Colonic mucosa (tissue), 4 donors: ENCODE data around the gene KIF22. TPM values are rescaled to one million over a fixed set of nuclear protein-coding genes. Genes with fewer than 3 reads are reported as not detected.

Experiments
- DNase-seq: peaks from one replicate; pipeline ENCODE4 v3.0.0-alpha.2; 2020
- H3K27ac ChIP-seq: fragments of 200-600 bp; one replicate; pipeline ENCODE4 v1.8.0; 2021
- H3K27me3 ChIP-seq: fragments of 200-600 bp; one replicate; pipeline ENCODE4 v1.8.0; 2021
- H3K36me3 ChIP-seq: fragments of 200-600 bp; one replicate; pipeline ENCODE4 v1.8.0; 2021
- H3K4me1 ChIP-seq: fragments of 200-600 bp; one replicate; pipeline ENCODE4 v1.8.0; 2021; ENCODE audit warnings: mild to moderate bottlenecking
- H3K4me3 ChIP-seq: fragments of 200-600 bp; one replicate; pipeline ENCODE4 v1.8.0; 2021
- H3K9ac ChIP-seq, 2 donors: one replicate each; pipeline ENCODE4 v1.7.0; 2013; ENCODE audit warnings: control low read depth in 2 of 2, low read depth in 2 of 2, low read length in 2 of 2
- H3K9me3 ChIP-seq: fragments of 200-600 bp; one replicate; pipeline ENCODE4 v1.8.0; 2021
- CTCF ChIP-seq: fragments of 200-600 bp; IDR thresholded peaks from one replicate; pipeline ENCODE4 v1.8.0; 2022; ENCODE audit warnings: antibody characterized with exemption, mild to moderate bottlenecking
- intact Hi-C: fragments of 100-400 bp; cut with DNase I; formaldehyde crosslinking; loops from one replicate; pipeline ENCODE4 v1.14.1; 2022
- total RNA-seq, 2 donors: library from RNA; stranded (reverse); fragmentation: NEBNext Ultra II Directional in 1 of 2; extraction: Animal tissue kit (Norgen Biotek cat#: 25700) in 1 of 2; gene quantifications; one replicate each; pipeline ENCODE4 v1.2.1, GENCODE V29; 2021
- donor health status: healthy.
- donor health status: DM: no; HTN: no; CAD: no.
- donor health status: DM: no; HTN: no; CAD: no.

KIF22 gene
- total RNA-seq, 2 donors from 2014 or later, result 60.7 to 150 TPM

DNA sequence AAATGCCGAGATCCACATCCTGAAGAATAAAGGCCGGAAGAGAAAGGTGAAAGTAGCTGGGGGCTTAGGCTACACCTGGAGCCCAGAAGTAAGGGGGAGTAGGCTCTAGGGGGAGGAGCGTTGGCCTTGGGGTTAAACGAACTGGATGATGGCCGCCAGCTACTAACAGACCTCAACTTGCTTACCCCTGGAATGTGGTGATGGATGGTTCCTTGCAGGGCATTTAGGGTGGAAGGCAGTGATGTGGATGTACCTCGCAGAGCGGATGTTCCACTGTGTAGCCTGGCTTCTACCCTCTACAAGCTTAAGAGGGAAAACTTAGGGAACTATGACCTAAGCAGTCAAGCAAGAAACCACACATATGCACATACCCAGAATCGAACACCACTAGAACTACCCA is 13.5 kb downstream of the KIF22 start:
- Histone ChIP-seq H3K4me3 (no peak overlapping the region), H3K9ac (no peak overlapping the region), H3K4me1 (peaks cover 5% of the 10 kb centered on the region), H3K36me3 (no peaks in the 10 kb centered on the region), H3K9me3 (no peaks in the 10 kb centered on the region), H3K27me3 (no peaks in the 10 kb centered on the region), H3K27ac (peak overlapping the region; percentile 98)
- DNase-seq, result no peak
- TF ChIP-seq CTCF, result no peak
- intact Hi-C loops, result no loop called here

DNA sequence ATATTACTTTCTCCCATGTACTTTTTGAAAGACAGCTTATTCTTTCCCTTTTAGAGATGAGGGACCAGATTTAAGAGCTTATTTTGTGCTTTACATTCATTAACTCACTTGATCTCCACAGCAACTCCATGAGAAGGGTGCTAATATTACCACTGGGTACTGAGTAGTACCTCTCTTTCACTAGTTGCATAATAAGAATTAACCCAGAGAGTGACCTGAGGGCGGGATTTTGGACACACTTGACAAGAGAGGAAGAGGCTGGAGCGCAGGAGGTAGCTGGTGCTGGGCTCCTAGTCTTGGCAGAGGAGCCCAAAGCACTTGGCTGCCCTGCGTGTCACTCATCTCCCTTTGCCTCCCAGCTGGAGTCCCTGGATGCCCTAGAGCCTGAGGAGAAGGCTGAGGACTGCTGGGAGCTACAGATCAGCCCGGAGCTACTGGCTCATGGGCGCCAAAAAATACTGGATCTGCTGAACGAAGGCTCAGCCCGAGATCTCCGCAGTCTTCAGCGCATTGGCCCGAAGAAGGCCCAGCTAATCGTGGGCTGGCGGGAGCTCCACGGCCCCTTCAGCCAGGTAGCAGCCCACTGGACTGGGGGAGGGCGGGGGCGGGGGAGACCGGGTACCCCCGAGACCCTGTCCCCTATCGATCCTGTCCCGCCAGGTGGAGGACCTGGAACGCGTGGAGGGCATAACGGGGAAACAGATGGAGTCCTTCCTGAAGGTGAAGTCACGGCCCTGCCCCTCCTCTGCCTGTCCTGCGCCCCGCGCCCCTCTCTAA is 14.1 kb downstream of the KIF22 start:
- Histone ChIP-seq H3K27ac (peak overlapping the region; percentile 98), H3K27me3 (no peaks in the 10 kb centered on the region), H3K36me3 (no peaks in the 10 kb centered on the region), H3K4me1 (peaks cover 12% of the 10 kb centered on the region), H3K9ac (peak overlapping the region; percentile 93 to 96), H3K9me3 (no peaks in the 10 kb centered on the region), H3K4me3 (peak overlapping the region; percentile 66)
- TF ChIP-seq CTCF, result no peak
- peak; percentile 55 for DNase-seq
- intact Hi-C loops, result no loop called here

DNA sequence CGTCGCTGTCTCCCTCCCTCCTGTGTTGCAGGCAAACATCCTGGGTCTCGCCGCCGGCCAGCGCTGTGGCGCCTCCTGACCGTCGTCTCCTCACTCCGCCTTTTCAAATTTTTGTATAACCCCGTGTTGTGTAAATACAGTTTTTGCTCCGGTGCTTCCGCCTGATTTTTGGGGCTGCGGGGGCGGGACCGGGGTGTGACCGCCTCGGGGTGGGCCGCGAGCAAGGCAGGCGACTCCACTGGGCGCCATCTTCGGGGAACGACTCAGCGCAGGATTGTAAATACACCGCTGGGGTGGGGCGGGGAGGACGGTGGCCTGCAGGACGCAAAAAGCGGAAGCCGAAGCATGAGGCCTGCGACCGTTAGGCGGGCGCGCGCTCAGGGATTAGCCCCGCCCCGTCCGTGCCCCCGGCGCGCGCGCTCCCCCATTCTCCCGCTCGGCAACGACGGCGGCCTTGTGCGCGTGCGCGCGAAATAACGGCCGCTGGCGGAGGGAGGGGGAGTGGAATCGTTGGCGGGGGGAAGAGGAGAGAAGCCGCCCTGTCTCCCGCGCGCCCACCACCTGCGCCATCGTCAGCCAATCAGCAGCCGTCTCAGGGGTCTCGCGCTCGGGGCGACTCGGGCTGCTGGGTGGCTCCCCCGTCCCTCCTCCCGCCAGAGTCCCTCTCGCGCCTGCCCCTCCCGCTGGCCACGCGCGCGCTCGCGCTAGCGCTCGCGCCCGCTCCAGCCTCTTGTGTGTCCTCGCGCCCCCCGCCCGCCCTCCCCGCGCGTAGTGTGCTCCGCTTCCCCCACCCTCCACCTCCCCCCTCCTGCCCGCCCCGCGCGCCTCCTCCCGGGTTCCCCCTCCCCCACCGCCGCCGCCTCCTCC is 14.9 kb downstream of the KIF22 start:
- DNase-seq, result peak; percentile 99
- no peaks in the 10 kb centered on the region for H3K36me3 ChIP-seq
- peak overlapping the region; percentile 98 for H3K27ac ChIP-seq
- peaks cover 19% of the 10 kb centered on the region for H3K4me1 ChIP-seq
- intact Hi-C loops, result no loop called here
- peak overlapping the region; percentile 93 to 96 for H3K9ac ChIP-seq
- TF ChIP-seq CTCF, result no peak
- no peaks in the 10 kb centered on the region for H3K27me3 ChIP-seq
- H3K9me3 ChIP-seq, result no peaks in the 10 kb centered on the region
- H3K4me3 ChIP-seq, result peak overlapping the region; percentile 66

- no peak for TF ChIP-seq CTCF
- H3K36me3 ChIP-seq, result no peaks in the 10 kb centered on the region
- no peaks in the 10 kb centered on the region for H3K27me3 ChIP-seq
- H3K9ac ChIP-seq, result peak within 1 kb of the TSS; percentile 93 to 96
- intact Hi-C loops, result no loop called here
- DNase-seq, result no peak
- H3K4me1 ChIP-seq, result peaks cover 23% of the 10 kb centered on the region
- peak within 1 kb of the TSS; percentile 66 for H3K4me3 ChIP-seq
- H3K27ac ChIP-seq, result peak within 1 kb of the TSS; percentile 98
- H3K9me3 ChIP-seq, result no peaks in the 10 kb centered on the region
These were observed 15.6 kb downstream of the KIF22 start, which contains the start of gene MAZ for GRCh38 chr16:29806099-29806579. TSS of gene MAZ (plus strand) at chr16:29806529. CDS start at chr16:29806702, 173 bp downstream.

DNA sequence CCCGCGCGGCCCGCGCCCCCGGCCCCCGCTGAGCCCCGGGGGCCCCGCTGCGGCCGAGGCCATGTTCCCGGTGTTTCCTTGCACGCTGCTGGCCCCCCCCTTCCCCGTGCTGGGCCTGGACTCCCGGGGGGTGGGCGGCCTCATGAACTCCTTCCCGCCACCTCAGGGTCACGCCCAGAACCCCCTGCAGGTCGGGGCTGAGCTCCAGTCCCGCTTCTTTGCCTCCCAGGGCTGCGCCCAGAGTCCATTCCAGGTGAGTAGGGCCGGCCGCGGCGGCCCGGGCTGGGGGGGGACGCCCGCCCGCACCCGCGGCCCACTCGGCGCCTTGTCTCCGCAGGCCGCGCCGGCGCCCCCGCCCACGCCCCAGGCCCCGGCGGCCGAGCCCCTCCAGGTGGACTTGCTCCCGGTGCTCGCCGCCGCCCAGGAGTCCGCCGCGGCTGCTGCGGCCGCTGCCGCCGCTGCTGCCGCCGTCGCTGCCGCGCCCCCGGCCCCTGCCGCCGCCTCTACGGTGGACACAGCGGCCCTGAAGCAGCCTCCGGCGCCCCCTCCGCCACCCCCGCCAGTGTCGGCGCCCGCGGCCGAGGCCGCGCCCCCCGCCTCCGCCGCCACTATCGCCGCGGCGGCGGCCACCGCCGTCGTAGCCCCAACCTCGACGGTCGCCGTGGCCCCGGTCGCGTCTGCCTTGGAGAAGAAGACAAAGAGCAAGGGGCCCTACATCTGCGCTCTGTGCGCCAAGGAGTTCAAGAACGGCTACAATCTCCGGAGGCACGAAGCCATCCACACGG is 16.3 kb downstream of the KIF22 start:
- Histone ChIP-seq H3K4me3 (peak overlapping the region; percentile 48), H3K4me1 (peaks cover 23% of the 10 kb centered on the region), H3K27ac (peak overlapping the region; percentile 80), H3K27me3 (no peaks in the 10 kb centered on the region), H3K9ac (peak overlapping the region; percentile 80 to 87), H3K36me3 (no peaks in the 10 kb centered on the region), H3K9me3 (no peaks in the 10 kb centered on the region)
- TF ChIP-seq CTCF, result no peak
- DNase-seq, result peak; percentile 62
- intact Hi-C loops, result no loop called here
